Stimulated activated CD4-positive, alpha-beta T cell treated with anti-CD3 and anti-CD28 coated beads, Interleukin-1b, Interleukin-23, amount 100 ng/mL, for 1 hour (primary cell): ENCODE measurements around the gene CCL20.

Experiments
- DNase-seq, 2 donors: peaks; one replicate each; pipeline ENCODE4 v3.0.0-alpha.2; 2020; ENCODE audit warnings: low read depth in 2 of 2

Gene CCL20

GRCh38 chr2:227802882-227803281, 10.8 kb upstream of the CCL20 start:
- no peak for DNase-seq

DNA sequence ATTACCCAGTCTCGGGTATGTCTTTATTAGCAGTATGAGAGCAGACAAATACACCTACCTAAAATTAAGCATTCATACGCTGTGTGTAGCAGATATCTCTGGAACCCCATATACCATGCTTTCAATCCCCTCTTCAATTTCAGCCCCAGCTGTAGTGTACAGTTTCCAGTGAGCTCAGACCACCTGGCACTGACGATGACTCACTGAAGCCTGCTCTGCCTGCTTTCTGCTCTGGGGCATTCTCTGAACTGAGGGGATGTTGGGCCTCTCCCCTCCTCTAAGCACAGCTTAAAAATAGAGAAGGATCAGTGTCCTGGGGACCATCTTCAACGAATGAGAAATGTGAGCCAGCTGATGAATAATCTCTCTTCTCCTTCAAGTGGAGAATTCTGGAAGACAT, 8.7 kb upstream of the CCL20 start:
- no peak for DNase-seq

DNA sequence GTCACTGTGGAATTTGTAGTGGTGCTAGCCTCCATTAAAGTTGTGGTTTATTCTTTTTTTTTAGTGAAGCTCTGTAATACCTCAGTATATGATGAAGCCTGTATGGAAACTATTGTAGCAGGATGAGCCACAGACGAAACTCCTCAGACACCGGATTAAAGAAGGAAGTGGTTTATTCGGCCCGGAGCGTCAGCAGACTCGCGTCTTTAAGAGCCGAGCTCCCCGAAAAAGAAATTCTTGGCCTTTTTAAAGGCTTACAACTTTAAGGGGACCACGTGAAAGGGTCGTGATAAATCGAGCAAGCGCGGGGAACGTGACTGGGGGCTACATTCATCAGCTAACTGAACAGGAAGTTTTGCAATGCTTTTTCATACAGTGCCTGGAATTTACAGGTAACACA, 8.1 kb upstream of the CCL20 start:
- DNase-seq: no peak

DNA sequence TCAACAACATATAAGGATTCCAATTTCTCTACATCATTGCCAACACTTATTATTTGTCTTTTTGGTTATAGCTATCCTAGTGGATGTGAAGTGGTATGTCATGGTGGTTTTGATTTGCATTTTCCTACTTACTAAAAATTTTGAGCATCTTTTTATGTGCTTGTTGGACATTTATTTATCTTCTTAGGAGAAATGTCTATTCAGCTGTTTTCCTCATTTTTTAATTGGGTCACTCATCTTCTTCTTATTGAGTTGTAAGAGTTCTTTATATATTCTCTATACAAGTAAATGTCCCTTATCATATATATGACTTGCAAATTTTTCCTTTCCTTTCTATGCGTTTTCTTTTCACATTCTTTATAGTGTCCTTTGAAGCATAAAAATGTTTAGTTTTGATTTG, 4.7 kb upstream of the CCL20 start:
- DNase-seq: no peak

DNA sequence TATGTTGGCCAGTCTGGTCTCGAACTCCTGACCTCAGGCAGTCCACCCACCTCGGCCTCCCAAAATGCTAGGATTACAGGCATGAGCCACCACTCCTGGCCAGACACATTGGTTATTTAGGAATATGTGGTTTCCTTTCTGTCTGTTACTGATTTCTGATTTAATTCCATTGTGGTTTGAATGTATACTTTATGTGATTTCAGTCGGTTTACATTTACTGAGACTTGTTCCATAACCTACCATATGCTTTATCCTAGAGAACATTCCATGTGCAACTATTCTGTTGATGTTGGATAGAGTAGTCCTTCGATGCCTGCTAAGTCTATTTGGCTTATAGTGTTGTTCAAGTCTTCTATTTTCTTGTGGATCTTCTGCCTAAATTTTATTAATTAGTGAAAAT, 1.6 kb upstream of the CCL20 start:
- DNase-seq: no peak

DNA sequence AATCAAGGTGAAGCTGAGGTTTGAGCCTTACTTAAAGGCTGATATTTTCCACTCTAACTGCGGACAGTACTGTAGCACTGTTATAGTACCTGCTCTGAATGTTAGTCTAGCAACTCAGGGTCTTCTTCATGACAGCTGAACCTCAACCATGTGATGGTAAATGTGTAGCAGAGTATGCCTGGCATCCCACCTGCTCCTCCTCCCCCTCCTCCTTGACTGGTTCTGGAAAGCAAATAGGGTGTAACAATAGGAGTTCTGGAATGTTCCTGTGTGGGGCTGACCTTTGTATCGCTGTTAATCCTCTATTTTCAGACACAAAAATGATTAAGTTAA, 447 bp upstream of the CCL20 start:
- DNase-seq: no peak

GRCh38 chr2:227815066-227815465, 1.4 kb downstream of the CCL20 start:
- no peak for DNase-seq

GRCh38 chr2:227816507-227817294, 3.1 kb downstream of the CCL20 start:
- no peak for DNase-seq

DNA sequence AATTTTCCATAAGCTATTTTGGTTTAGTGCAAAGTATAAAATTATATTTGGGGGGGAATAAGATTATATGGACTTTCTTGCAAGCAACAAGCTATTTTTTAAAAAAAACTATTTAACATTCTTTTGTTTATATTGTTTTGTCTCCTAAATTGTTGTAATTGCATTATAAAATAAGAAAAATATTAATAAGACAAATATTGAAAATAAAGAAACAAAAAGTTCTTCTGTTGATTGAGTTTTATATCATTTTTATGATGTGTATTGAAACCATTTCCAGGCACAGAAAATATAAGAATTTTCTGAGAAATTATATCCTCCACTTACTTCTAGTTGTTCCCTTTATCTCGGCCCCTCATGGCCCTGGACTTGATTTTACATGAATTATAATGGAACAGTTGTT, 3.7 kb downstream of the CCL20 start:
- no peak for DNase-seq

DNA sequence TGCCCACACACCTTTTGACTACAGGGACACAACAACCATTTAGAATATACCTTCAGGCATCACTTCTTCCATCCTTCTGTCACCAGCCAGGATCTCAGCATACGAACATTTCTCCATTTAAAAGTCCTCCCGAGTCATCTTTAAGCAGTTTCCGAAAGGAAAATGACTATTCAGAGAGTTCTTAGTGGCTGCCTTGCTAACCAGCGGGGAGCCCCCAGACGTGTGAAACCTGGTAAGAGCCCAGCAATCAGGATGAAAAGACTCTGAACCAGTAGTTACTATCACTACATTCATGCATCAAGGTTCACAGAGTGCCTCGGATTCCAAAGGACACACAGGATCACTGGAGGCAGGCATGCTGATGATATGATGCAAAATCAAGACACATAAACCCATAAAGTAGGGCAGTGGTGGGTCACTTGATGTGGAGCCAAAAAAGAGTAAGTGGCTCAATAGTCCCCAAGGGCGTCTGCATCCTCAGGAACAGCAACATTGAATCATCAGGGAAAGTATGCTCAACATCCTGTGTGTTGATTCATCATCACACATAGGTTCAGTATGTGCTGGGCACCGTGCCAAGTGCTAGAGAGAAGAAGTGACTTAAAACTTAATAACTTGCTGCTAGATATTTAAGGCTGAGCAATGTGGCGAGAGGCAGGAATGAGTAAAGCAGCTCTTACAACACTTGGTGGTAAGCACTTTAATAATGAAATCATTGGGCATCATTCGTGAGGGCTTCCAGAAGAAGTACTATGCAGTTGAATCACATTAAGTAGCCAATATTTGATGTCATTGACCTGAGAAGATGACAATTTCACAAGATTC, 4.4 kb downstream of the CCL20 start:
- DNase-seq: peak; percentile 23 to 47

- DNase-seq: no peak
Measured at GRCh38 chr2:227818675-227819397, 5.2 kb downstream of the CCL20 start.

DNA sequence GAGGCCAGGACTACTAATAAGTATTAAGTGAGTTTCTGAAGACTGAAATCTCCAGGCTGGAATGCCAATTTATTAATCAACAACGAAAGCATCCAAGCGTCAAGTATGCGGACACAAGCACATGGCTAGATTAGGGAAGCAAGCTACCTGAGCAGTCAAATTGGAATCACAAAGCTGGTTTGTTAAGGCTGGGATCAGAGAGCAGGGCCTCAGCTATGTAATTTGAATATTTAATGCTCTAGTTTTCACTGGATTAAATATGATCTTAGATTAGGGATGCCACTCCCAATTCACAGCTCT, 5.7 kb downstream of the CCL20 start:
- no peak for DNase-seq

- DNase-seq: no peak
Measured at GRCh38 chr2:227821043-227821942, 7.7 kb downstream of the CCL20 start.

DNA sequence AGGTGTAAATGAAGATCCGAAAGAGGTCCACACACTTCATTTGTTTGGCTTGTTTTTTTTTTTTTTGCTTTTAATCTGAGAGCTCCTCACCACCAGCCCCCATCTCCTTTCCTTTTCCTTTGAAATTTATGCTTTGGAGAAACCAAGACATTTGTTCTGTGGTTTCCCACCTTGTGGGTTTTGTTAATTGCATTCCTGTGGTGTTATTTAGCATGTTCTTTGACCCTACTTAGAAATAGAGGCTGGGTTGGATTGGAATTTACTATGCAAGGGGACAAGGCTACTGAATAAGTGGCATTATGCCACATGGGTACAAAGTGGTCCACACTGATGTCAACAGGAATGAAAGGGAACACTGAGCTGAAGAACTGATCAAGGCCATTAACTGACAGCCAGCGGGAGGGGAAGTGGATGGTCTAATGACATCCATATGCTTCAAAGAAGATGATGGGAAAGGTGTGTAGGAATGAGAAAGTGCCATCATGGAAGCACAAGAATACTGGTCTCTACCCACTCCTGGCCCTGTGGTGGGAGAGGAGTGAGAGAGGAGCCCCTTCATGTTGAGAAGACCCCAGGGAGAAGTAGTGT, 8.9 kb downstream of the CCL20 start:
- DNase-seq: no peak

DNA sequence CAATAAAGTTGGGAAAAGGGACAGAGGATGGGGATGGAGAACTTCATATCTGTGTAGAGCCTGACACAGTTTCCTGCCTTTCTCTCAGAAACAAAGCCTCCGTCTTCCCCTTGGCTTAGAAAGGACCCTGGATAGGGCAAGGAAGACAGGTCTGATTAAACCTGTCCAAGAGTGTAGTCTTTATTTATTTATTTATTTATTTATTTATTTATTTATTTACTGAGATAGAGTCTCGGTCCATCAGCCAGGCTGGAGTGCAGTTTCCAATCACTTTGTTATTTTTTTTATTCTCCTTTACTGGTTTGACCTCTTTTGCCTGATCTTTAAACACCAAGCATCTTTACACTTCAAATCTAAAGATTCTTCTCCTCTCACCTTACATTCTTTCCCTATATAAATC, 10.3 kb downstream of the CCL20 start:
- no peak for DNase-seq

- DNase-seq: no peak
Measured at GRCh38 chr2:227824711-227825110, 11.1 kb downstream of the CCL20 start.

- no peak for DNase-seq
Measured at GRCh38 chr2:227826019-227826521, 12.4 kb downstream of the CCL20 start.

DNA sequence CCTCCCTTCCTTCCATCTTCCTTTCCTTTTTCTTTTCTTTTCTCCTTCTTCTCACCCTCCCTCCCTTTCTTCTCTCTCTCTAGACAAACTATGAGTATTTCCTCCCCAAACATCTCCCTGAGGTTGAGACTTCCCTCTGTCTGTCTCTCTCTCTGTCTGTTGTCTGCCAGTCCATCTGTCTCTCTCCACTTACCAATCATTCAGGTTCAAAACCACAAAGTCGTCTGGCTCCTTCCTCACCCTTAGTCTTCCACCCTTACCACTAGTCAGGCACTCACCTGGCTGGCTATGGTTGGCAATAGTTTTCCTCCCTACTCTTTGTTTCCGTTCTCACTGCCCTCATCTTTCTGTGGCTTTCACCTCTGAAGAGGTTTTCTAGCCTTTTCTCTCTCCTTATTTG, 12.9 kb downstream of the CCL20 start:
- DNase-seq: no peak

GRCh38 chr2:227827143-227827542, 13.5 kb downstream of the CCL20 start:
- DNase-seq: no peak

- no peak for DNase-seq
Measured at GRCh38 chr2:227828477-227828912, 14.9 kb downstream of the CCL20 start.

- no peak for DNase-seq
Measured at GRCh38 chr2:227829337-227829736, 15.7 kb downstream of the CCL20 start.
